ENCODE results near the gene COTL1. TPM values are rescaled to one million over a fixed set of nuclear protein-coding genes. Genes with fewer than 3 reads are reported as not detected.

The COTL1 gene
- total RNA-seq, 4 donors from 2014 or later, result 34.5 to 42.9 (median 40.7) TPM

DNA sequence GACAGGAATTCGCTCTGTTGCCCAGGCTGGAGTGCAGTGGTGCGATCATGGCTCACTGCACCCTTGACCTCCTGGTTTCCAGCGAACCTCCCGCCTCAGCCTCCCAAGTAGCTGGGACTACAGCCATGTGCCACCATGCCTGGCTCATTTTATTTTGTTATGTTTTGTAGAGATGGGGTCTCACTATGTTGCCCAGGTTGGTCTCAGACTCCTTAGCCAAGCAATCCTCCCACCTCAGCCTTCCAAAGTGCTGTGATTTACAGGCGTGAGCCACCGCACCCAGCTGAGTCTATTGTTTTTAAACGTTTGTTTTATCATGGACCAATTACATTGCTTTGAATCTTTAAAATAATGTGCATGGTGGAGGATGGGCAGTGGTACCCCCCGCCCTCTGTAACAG, 28.9 kb downstream of the COTL1 start:
- Histone ChIP-seq H3K4me1 (peaks cover 0 to 4% (median 0%) of the 10 kb centered on the region in 4 donors), H3K27ac (replicated peaks in 1 of 4) (no peak overlapping the region), H3K4me3 (no peak overlapping the region), H3K27me3 (no peaks in the 10 kb centered on the region), H3K36me3 (peaks cover 0 to 13% (median 5%) of the 10 kb centered on the region in 4 donors), H3K9me3 (no peaks in the 10 kb centered on the region)
- DNase-seq (ENCODE audit: extremely low spot score), result no peak
- 96% methylated on average over 8 of the region's 8 CpGs for WGBS
- intact Hi-C loops (cut with DNase I), result no loop called here
- TF ChIP-seq POLR2AphosphoS5 (IDR thresholded peaks at IDR 0.05), result no peak
- TF ChIP-seq, protein P1, sequence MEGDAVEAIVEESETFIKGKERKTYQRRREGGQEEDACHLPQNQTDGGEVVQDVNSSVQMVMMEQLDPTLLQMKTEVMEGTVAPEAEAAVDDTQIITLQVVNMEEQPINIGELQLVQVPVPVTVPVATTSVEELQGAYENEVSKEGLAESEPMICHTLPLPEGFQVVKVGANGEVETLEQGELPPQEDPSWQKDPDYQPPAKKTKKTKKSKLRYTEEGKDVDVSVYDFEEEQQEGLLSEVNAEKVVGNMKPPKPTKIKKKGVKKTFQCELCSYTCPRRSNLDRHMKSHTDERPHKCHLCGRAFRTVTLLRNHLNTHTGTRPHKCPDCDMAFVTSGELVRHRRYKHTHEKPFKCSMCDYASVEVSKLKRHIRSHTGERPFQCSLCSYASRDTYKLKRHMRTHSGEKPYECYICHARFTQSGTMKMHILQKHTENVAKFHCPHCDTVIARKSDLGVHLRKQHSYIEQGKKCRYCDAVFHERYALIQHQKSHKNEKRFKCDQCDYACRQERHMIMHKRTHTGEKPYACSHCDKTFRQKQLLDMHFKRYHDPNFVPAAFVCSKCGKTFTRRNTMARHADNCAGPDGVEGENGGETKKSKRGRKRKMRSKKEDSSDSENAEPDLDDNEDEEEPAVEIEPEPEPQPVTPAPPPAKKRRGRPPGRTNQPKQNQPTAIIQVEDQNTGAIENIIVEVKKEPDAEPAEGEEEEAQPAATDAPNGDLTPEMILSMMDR (IDR thresholded peaks at IDR 0.05), result no peak
- TF ChIP-seq EP300 (IDR thresholded peaks at IDR 0.05), result no peak
- TF ChIP-seq POLR2A (IDR thresholded peaks at IDR 0.05; ENCODE audit: low read depth), result no peak

DNA sequence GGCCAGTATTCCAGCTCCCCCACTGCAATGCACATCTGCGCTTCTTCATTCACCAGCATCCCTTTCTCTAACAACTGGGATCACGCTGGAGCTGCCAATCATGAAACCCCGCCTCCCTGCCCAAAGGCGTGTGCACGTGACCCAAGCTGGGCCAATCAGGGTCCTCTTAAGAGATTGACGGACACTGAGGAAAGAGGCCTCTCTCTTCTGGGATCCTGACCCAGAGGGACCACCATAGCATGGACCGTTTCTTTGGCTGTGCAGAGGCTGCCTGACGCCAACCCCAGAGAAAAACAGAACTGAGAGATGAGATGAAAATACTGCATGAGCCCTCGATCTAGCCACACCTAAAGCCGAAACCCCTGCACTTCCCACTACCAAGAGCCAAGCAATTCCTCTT, 32.0 kb downstream of the COTL1 start:
- Histone ChIP-seq H3K27ac (replicated peaks in 1 of 4) (no peak overlapping the region), H3K27me3 (no peaks in the 10 kb centered on the region), H3K9me3 (no peaks in the 10 kb centered on the region), H3K4me1 (peaks cover 0 to 10% (median 2%) of the 10 kb centered on the region in 4 donors), H3K36me3 (peaks cover 0 to 13% (median 5%) of the 10 kb centered on the region in 4 donors), H3K4me3 (no peak overlapping the region)
- TF ChIP-seq POLR2AphosphoS5 (IDR thresholded peaks at IDR 0.05), result no peak
- TF ChIP-seq EP300 (IDR thresholded peaks at IDR 0.05), result no peak
- TF ChIP-seq, protein P1 (IDR thresholded peaks at IDR 0.05), result no peak
- no peak for TF ChIP-seq POLR2A (IDR thresholded peaks at IDR 0.05; ENCODE audit: low read depth)
- no peak for DNase-seq (ENCODE audit: extremely low spot score)
- intact Hi-C loops (cut with DNase I), result no loop called here
- WGBS, result 67% methylated on average over 10 of the region's 10 CpGs

DNA sequence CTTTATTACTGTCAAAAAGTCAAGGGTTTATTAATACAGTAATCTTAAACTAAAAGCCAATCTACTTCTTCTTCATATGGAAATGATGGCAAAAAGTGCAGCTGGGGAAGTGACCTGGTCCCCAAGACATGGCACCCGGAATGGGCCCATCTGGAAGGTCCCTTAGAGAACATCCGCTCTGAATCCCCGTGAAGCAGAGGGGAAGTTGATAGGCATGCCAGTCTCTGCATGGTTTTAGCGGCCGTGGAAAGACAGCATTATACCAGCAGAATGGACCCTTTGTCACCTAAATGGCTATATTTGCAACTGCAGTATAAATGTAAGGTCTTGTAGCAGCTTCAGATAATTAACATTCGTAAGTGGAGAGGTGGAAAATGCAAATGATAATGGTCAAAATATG, 32.4 kb downstream of the COTL1 start:
- Histone ChIP-seq H3K27ac (replicated peaks in 1 of 4) (no peak overlapping the region), H3K27me3 (no peaks in the 10 kb centered on the region), H3K4me1 (peaks cover 0 to 10% (median 2%) of the 10 kb centered on the region in 4 donors), H3K9me3 (no peaks in the 10 kb centered on the region), H3K4me3 (no peak overlapping the region), H3K36me3 (peaks cover 0 to 13% (median 5%) of the 10 kb centered on the region in 4 donors)
- TF ChIP-seq POLR2A (IDR thresholded peaks at IDR 0.05; ENCODE audit: low read depth) (no peak), POLR2AphosphoS5 (IDR thresholded peaks at IDR 0.05) (no peak), EP300 (IDR thresholded peaks at IDR 0.05) (no peak)
- TF ChIP-seq, protein P1 (IDR thresholded peaks at IDR 0.05), result no peak
- intact Hi-C loops (cut with DNase I), result no loop called here
- 65% methylated on average over 6 of the region's 6 CpGs for WGBS
- DNase-seq (ENCODE audit: extremely low spot score), result no peak

- Histone ChIP-seq H3K4me3 (no peak overlapping the region), H3K27ac (replicated peaks in 1 of 4) (no peak overlapping the region), H3K36me3 (peaks cover 0 to 8% (median 1%) of the 10 kb centered on the region in 4 donors), H3K9me3 (no peaks in the 10 kb centered on the region), H3K27me3 (no peaks in the 10 kb centered on the region), H3K4me1 (peaks cover 0 to 10% (median 2%) of the 10 kb centered on the region in 4 donors)
- no peak for TF ChIP-seq POLR2AphosphoS5 (IDR thresholded peaks at IDR 0.05)
- TF ChIP-seq POLR2A (IDR thresholded peaks at IDR 0.05; ENCODE audit: low read depth), result no peak
- TF ChIP-seq EP300 (IDR thresholded peaks at IDR 0.05), result no peak
- TF ChIP-seq, protein P1 (IDR thresholded peaks at IDR 0.05), result no peak
- intact Hi-C loops (cut with DNase I), result no loop called here
- 92% methylated on average over 6 of the region's 6 CpGs for WGBS
- no peak for DNase-seq (ENCODE audit: extremely low spot score)
Measured at GRCh38 chr16:84584678-84585077, 33.2 kb downstream of the COTL1 start.

DNA sequence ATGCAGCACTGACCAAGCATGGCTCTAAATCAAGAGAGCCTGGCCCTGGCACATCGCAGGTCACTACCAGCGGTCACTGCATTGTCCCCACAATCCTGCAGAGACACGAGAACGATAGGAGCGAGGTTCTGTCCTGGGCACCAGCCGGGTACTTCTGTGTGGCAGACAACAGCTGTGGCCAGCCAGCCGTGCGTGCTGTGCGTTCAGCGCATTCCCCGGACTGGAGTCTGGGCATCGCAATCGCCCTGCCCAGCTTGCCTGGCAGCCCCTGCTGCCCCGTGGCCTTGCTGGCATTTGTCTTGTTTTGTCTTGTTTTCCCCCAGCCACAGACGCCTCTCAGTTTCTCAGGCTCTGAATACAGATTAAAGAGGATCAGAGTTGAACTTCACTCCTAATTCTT, 33.9 kb downstream of the COTL1 start:
- Histone ChIP-seq H3K9me3 (no peaks in the 10 kb centered on the region), H3K36me3 (peaks cover 0 to 7% (median 0%) of the 10 kb centered on the region in 4 donors), H3K27me3 (no peaks in the 10 kb centered on the region), H3K27ac (replicated peaks in 1 of 4) (no peak overlapping the region), H3K4me1 (peaks cover 0 to 10% (median 2%) of the 10 kb centered on the region in 4 donors), H3K4me3 (no peak overlapping the region)
- TF ChIP-seq, protein P1 (IDR thresholded peaks at IDR 0.05), result no peak
- no peak for TF ChIP-seq POLR2A (IDR thresholded peaks at IDR 0.05; ENCODE audit: low read depth)
- TF ChIP-seq EP300 (IDR thresholded peaks at IDR 0.05), result no peak
- no peak for TF ChIP-seq POLR2AphosphoS5 (IDR thresholded peaks at IDR 0.05)
- 84% methylated on average over 11 of the region's 15 CpGs for WGBS
- no peak for DNase-seq (ENCODE audit: extremely low spot score)
- intact Hi-C loops (cut with DNase I), result no loop called here
